GM21390 (cell line): ENCODE measurements around the gene COMMD2.

ENCODE experiments used
- ATAC-seq: cut with Tn5 transposase; IDR thresholded peaks from one replicate; pipeline ENCODE4 v1.9.1; 2021; ENCODE audit not compliant: unreplicated experiment

COMMD2 gene

GRCh38 chr3:149764302-149764701 is 12.0 kb upstream of the COMMD2 start:
- ATAC-seq: no peak

- ATAC-seq: no peak
Observed at GRCh38 chr3:149763565-149764195, 11.4 kb upstream of the COMMD2 start.

- ATAC-seq: no peak
Observed at GRCh38 chr3:149753717-149754116, 1.4 kb upstream of the COMMD2 start.

DNA sequence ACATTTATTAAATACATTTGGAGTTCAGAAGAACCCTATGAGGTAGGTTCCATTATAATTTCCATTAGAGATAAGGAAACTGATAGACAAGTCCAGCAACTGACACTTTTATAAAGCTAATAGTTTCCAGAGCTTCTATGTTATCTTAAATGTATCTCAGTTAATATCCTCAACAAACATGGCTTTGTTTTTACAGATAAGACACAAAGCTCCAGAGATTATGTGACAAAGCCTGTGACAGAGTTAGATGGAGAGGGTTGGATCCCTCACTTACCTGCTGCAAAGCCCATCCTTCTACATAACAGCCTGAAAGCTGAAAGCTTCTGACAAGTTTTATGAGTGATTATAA is 473 bp upstream of the COMMD2 start:
- no peak for ATAC-seq

- ATAC-seq: no peak
Observed at GRCh38 chr3:149751551-149751950, 738 bp downstream of the COMMD2 start.

- no peak for ATAC-seq
Observed at GRCh38 chr3:149744606-149745005, 7.7 kb downstream of the COMMD2 start.

DNA sequence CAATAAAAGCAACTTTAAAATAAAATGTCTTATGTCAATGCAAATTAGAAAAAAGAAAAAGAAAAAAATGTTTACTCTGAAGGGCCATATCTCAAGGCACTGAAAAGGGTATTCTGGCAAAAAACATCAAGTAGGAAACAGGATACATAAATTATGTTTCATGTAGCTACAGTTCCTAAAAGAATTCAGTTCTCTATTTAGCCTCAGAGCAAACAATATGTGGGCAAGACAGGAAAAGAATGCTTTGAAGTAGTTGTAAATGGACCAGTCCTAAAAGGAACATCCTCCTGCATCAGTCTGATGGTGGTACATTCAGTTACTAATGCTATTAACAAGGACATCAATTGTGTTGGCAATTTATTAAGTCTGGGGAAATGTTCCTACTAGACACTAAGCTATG is 8.1 kb downstream of the COMMD2 start:
- ATAC-seq: no peak

- ATAC-seq: no peak
Observed at GRCh38 chr3:149739396-149739795, 12.9 kb downstream of the COMMD2 start.

- no peak for ATAC-seq
Observed at GRCh38 chr3:149738876-149739275, 13.4 kb downstream of the COMMD2 start.

DNA sequence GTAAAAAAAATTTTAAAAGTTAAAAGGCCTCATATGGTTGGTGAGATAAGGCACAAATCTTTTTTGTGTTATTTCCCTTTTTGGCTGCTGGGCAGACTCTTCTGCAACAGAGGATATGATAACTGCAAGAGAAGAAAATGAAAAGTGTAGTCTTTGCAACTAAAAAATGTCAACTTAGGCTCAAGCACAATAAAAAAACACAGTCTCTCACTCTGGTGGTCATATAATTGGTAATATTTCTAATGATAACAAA is 15.4 kb downstream of the COMMD2 start:
- no peak for ATAC-seq

GRCh38 chr3:149736175-149736952 is 15.9 kb downstream of the COMMD2 start:
- no peak for ATAC-seq

DNA sequence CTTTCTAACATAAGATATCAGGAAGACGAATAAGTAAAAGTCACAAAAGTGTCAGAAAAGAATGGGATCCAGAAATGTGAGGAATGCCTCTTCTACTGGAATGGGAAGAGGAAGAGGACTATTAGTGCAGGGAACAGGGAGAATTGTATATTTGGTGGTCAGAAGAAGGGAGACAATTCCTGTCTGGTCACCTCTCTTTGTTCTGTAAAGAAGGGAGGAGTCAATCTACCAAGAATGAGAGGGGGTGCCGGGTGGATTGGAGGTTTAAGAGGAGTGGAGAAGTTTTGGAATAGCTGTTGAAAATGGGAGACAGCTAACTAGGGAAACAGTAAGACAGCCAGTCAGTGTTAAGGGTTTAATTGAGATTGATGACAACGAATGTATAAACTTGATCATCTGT is 20.1 kb downstream of the COMMD2 start:
- ATAC-seq: no peak

GRCh38 chr3:149727656-149728055 is 24.6 kb downstream of the COMMD2 start:
- no peak for ATAC-seq

GRCh38 chr3:149726716-149727407 is 25.4 kb downstream of the COMMD2 start:
- ATAC-seq: peak; percentile 95

GRCh38 chr3:149723781-149724180 is 28.5 kb downstream of the COMMD2 start:
- no peak for ATAC-seq

DNA sequence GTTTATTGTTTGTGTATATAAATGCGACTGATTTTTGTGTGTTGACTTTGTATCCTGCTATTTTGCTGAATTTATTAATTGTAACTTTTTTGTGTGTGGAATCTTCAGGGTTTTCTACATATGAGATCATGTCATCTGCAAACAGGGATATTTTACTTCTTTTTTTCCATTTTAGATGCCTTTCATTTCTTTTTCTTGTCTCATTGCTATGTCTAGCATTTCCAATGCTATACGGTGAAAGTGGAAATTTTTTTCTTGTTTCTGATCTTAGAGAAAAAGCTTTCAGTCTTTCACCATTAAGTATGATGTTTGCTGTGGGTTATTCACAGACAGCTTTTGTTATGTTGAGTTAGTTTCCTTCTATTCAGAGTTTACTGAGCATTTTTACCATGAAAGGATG is 31.4 kb downstream of the COMMD2 start:
- ATAC-seq: no peak

DNA sequence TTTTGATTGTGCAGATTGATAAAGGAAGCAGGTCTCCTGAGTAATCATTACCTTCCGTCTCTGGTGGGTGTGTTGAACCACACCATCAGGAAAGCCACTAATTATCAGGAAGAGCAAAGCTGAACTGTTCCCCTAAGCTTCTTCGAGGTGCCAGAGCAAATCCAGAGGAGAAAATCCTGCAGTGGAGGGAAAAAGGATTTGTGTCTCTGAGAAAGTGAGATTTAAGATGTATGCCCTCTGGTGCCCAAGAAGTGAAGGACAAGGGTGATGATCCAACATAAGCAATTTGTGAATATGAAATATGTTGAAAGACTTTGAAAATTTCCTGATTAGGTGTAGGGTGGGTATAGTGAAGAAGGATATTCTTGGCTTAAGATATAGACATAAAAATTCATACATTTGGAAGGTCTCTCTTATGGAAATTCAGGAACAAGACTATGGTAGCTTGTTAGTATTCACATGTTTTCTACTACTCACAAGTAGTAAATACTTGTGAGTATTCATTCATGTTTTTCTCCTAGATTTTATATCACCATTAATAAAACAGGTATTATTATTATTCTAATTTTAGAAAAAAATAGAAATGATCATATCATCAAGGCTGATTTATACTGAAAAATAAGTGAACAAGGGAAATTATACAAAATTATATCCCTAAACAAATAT is 34.8 kb downstream of the COMMD2 start:
- ATAC-seq: no peak

DNA sequence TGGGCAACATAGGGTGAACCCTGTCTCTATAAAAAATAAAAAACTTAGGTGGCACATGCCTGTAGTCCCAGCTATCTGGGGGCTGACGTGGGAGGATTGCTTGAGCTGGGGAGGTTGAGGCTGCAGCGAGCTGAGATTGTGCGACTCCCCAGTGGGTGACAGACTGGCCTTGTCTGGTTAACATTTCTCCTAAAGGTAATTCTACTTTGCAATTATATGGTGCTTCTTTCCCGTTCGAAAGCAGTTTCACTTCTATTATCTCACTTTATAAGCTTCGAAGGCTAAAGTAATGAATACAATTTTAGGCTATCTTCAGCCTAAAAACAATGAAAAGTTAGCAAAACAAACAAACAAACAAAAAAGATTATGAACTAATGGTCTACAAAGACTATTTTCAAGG is 35.3 kb downstream of the COMMD2 start:
- no peak for ATAC-seq

DNA sequence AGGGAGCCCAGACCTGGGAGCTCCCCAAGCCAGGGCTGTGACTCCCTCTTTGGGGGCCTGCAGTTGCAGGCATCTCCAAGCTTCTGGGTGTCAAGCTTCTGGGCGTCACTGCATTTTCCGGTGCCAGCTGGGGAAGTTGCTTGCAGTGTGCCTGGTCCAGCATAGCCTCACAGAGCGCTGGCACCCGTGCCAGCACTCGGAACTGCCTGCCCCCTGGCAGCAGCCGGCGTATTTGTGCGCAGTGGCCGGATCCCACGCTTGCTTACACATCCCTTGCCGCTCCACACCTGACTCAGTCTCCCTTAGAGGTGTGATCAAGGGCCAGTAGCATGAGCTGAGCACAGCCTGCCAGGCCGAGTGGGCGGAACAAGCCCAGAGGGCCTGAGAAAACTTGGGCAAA is 37.0 kb downstream of the COMMD2 start:
- ATAC-seq: no peak

DNA sequence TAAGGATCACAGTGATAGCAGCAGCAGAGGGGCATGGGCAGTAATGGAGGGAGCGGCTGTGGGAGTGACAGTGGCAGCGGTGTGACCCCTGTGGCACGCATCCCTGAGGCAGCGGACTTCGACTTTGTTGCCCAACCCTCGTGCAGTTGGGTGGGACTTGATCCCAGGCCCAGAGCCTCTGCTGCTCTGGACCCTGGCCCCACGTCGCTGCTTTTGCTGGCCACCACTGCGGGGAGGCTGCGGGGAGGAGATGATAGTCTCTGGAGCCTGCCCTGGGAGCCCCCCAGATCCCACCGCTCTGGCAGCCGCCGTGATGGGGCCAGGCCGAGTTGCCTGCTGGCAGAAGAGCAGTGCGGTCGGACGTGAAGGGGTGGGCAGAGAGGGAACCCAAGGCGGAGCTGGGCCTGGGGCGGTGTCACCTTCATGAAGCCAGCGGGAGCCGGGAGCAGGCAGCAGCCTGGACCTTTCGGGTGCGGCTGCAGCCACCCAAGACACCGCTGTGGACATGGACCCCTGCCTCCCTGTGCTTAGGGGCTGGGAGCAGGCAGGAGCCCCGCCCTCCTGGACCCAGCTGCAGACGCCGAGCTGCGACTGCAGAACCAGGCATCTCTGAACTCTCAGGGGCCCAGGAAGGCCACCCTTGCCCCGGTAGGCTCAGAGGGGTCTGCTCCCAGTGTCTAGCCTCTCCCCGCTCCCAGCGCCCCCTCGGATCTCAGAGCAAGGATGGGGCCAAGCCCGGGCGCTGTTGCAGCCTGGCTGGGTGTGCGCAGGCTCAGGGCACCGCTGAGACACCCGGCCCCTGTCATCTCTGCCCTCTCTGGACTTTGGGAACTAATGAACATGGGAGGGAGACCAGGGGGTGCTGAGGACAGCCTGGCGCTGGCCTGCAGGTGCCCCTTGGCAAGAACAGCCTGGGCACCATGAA is 38.3 kb downstream of the COMMD2 start:
- ATAC-seq: no peak

- no peak for ATAC-seq
Observed at GRCh38 chr3:149706905-149707304, 45.4 kb downstream of the COMMD2 start.
